Activated CD8-positive, alpha-beta T cell treated with anti-CD3 and anti-CD28 coated beads, Interleukin-2, amount 10 ng/mL, durations not matched to agents 7 days and 5 days (primary cell): ENCODE results near the gene SPOCD1. TPM values are rescaled to one million over a fixed set of nuclear protein-coding genes. Genes with fewer than 3 reads are reported as not detected.

Source experiments
- ATAC-seq: fragments of 150-1000 bp; cut with Tn5 transposase; one replicate; pipeline ENCODE4 v1.10.0; 2021; ENCODE audit warnings: moderate library complexity
- CTCF ChIA-PET: fragments of 350-600 bp; sonication (Branson Sonifier 250); formaldehyde crosslinking; loops from one replicate; lab custom pipeline; 2021; ENCODE audit warnings: antibody characterized with exemption; lab: Charles Lee
- POLR2A ChIA-PET: fragments of 350-600 bp; sonication (Branson Sonifier 250); formaldehyde crosslinking; loops from one replicate; lab custom pipeline; 2021; ENCODE audit warnings: antibody characterized with exemption; lab: Charles Lee
- DNase-seq: peaks from one replicate; pipeline ENCODE4 v3.0.0-alpha.2; 2020
- H3K27ac Mint-ChIP-seq: one replicate; pipeline ENCODE4 v1.8.0; 2021; ENCODE audit warnings: mild to moderate bottlenecking, mixed read lengths
- H3K27me3 Mint-ChIP-seq: one replicate; pipeline ENCODE4 v1.8.0; 2021; ENCODE audit warnings: low read depth, mixed read lengths
- H3K36me3 Mint-ChIP-seq: one replicate; pipeline ENCODE4 v1.8.0; 2021; ENCODE audit warnings: low read depth, mixed read lengths
- H3K4me1 Mint-ChIP-seq: one replicate; pipeline ENCODE4 v1.8.0; 2021; ENCODE audit warnings: low read depth, mixed read lengths
- H3K4me3 Mint-ChIP-seq: one replicate; pipeline ENCODE4 v1.8.0; 2021; ENCODE audit warnings: mild to moderate bottlenecking, mixed read lengths
- H3K9me3 Mint-ChIP-seq: one replicate; pipeline ENCODE4 v1.8.0; 2022; ENCODE audit warnings: mixed read lengths; ENCODE audit not compliant: insufficient read depth
- total RNA-seq, 2 experiments: library from RNA; stranded (reverse); gene quantifications; one replicate each; pipeline ENCODE4 v1.2.3, GENCODE V29; 2021

The SPOCD1 gene
- total RNA-seq, 2 experiments from 2014 or later, result not detected

- no peak for DNase-seq
- no peak overlapping the region for H3K4me3 Mint-ChIP-seq
- peaks cover 67% of the 10 kb centered on the region for H3K4me1 Mint-ChIP-seq
- no peaks in the 10 kb centered on the region for H3K9me3 Mint-ChIP-seq
- ChIA-PET POLR2A (no interaction called here), CTCF (interaction anchor here (1.3 kb wide), 1 partner anchor 117 kb away, joined by 3 read pairs; no protein-coding TSS in a partner anchor)
- H3K27ac Mint-ChIP-seq, result peak overlapping the region; percentile 78
- no peaks in the 10 kb centered on the region for H3K27me3 Mint-ChIP-seq
- peaks cover 9% of the 10 kb centered on the region for H3K36me3 Mint-ChIP-seq
- ATAC-seq, result no peak
Measured at GRCh38 chr1:31846484-31846883, 30.7 kb upstream of the SPOCD1 start.

DNA sequence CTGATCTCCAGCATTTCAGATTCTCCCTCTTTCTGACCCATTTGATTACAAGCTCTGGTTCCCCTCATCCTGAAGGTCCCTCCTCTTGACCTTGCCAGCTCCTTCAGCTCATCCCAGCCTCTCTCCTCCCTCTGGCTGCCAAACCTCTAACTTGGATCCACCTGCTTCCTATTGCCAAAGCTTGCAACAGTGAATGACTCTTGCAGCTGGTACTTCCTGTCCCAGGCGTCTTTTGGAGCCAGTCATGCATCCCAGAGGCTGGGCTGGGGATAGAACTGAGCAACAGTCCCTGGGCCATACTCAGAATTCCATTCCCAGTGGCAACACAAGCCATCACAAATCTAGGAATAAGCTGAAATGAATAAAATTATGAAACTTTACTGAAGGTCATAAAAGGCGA lies 27.7 kb upstream of the SPOCD1 start:
- no peak overlapping the region for H3K4me3 Mint-ChIP-seq
- H3K4me1 Mint-ChIP-seq, result peaks cover 45% of the 10 kb centered on the region
- no peaks in the 10 kb centered on the region for H3K27me3 Mint-ChIP-seq
- CTCF ChIA-PET, result interaction anchor here (0.9 to 1.4 kb wide), 4 partner anchors 26 to 220 kb away, joined by 3 to 5 read pairs (median 4); partner anchors contain the start of gene SPOCD1
- POLR2A ChIA-PET, result no interaction called here
- H3K27ac Mint-ChIP-seq, result no peak overlapping the region
- ATAC-seq (no peak), DNase-seq (no peak)
- no peaks in the 10 kb centered on the region for H3K9me3 Mint-ChIP-seq
- peaks cover 9% of the 10 kb centered on the region for H3K36me3 Mint-ChIP-seq

- ChIA-PET CTCF (interaction anchor here (1.1 kb wide), 1 partner anchor 13 kb away, joined by 3 read pairs; no protein-coding TSS in a partner anchor), POLR2A (interaction anchor here (0.9 kb wide), 1 partner anchor 9 kb away, joined by 3 read pairs; no protein-coding TSS in a partner anchor)
- peaks cover 2% of the 10 kb centered on the region for H3K36me3 Mint-ChIP-seq
Measured at GRCh38 chr1:31839662-31840343, 24.0 kb upstream of the SPOCD1 start.

DNA sequence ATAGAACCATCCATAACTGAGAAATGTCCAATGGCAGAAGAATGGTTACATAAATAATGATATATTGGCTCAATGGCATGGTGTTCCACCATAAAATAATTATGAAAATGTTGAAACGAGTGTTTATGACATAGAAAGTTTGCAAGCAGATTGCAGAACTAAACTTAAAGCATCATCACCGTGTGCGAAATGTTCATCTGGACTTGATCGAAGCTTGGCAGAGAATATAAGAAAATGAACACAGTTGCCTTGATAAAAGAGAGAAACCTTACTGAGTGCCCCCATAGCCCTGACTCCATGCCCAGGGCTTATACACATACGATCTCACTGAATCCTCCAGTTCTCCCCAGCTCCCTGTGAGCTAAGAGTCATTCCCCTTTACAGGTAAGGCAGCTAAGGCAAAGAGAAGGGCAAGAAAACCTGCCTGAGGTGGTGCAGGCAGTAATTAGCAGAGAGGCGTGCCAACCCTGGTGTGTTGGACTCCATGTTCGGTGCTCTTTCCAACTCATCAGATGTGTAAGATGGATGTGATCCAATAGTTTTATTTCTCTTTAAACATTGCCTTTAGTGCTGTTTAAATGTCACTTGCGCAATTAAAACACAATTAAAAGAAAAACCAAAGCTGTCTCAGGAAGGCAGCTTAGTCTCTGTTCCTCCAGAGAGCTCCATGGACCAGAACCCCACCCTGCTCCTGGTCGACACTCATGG lies 21.8 kb upstream of the SPOCD1 start:
- Mint-ChIP-seq H3K4me1 (peaks cover 22% of the 10 kb centered on the region), H3K27me3 (peaks cover 3% of the 10 kb centered on the region), H3K36me3 (peaks cover 2% of the 10 kb centered on the region), H3K9me3 (no peaks in the 10 kb centered on the region), H3K4me3 (no peak overlapping the region), H3K27ac (no peak overlapping the region)
- DNase-seq (no peak), ATAC-seq (no peak)
- ChIA-PET POLR2A (interaction anchor here (0.6 to 1.9 kb wide), 2 partner anchors 10 to 86 kb away, joined by 3 to 4 read pairs; no protein-coding TSS in a partner anchor), CTCF (interaction anchor here (1.1 to 4.4 kb wide), 4 partner anchors 8 to 126 kb away, joined by 3 to 17 read pairs (median 6); no protein-coding TSS in a partner anchor)

More at GRCh38 chr1:31839662-31840343, 24.0 kb upstream of the SPOCD1 start:
- ATAC-seq, result no peak
- H3K4me3 Mint-ChIP-seq, result no peak overlapping the region
- DNase-seq, result no peak
- peaks cover 3% of the 10 kb centered on the region for H3K27me3 Mint-ChIP-seq
- H3K27ac Mint-ChIP-seq, result no peak overlapping the region
- no peaks in the 10 kb centered on the region for H3K9me3 Mint-ChIP-seq
- H3K4me1 Mint-ChIP-seq, result peaks cover 32% of the 10 kb centered on the region

- DNase-seq (no peak), ATAC-seq (no peak)
- Mint-ChIP-seq H3K4me3 (no peak overlapping the region), H3K9me3 (no peaks in the 10 kb centered on the region), H3K36me3 (peaks cover 2% of the 10 kb centered on the region), H3K27me3 (peaks cover 3% of the 10 kb centered on the region), H3K27ac (no peak overlapping the region), H3K4me1 (peaks cover 22% of the 10 kb centered on the region)
- POLR2A ChIA-PET, result interaction anchor here (1.3 to 1.9 kb wide), 2 partner anchors 10 to 11 kb away, joined by 4 to 6 read pairs; no protein-coding TSS in a partner anchor
- CTCF ChIA-PET, result interaction anchor here (1.1 to 4.4 kb wide), 7 partner anchors 9 to 127 kb away, joined by 3 to 17 read pairs (median 5); partner anchors contain the start of genes PTP4A2 and SPOCD1
Measured at GRCh38 chr1:31836638-31837037, 20.8 kb upstream of the SPOCD1 start.

GRCh38 chr1:31835415-31835814 lies 19.6 kb upstream of the SPOCD1 start:
- no peak for ATAC-seq
- no peak overlapping the region for H3K27ac Mint-ChIP-seq

DNA sequence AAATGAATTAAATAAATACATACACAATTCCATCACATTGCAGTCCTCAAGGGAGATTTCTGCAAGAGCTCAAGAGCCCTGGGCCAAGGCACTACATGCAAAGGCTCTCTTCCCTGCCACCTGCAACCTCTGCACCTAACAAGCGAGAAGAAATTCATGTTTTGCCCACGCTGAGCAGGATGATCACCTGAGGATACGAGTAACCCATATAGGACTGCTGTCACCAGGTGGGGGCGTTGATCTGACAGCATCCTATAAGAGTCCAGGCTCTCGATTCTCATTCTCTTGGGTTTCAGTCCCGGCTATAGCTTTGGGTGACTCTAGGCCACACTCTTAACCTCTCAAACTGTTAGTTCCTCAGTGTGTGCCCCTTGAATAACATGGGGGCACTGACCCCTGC lies 18.7 kb upstream of the SPOCD1 start:
- no peak overlapping the region for H3K4me3 Mint-ChIP-seq
- peaks cover 2% of the 10 kb centered on the region for H3K36me3 Mint-ChIP-seq
- CTCF ChIA-PET, result interaction anchor here (0.6 to 4.4 kb wide), 4 partner anchors 79 to 129 kb away, joined by 3 to 17 read pairs (median 4); no protein-coding TSS in a partner anchor
- no peak for DNase-seq
- POLR2A ChIA-PET, result no interaction called here
- H3K4me1 Mint-ChIP-seq, result peaks cover 22% of the 10 kb centered on the region
- no peak overlapping the region for H3K27ac Mint-ChIP-seq
- ATAC-seq, result no peak
- H3K9me3 Mint-ChIP-seq, result no peaks in the 10 kb centered on the region
- peaks cover 3% of the 10 kb centered on the region for H3K27me3 Mint-ChIP-seq

More at GRCh38 chr1:31835415-31835814, 19.6 kb upstream of the SPOCD1 start:
- H3K4me1 Mint-ChIP-seq, result peaks cover 22% of the 10 kb centered on the region
- H3K27me3 Mint-ChIP-seq, result peaks cover 3% of the 10 kb centered on the region
- peaks cover 2% of the 10 kb centered on the region for H3K36me3 Mint-ChIP-seq
- H3K4me3 Mint-ChIP-seq, result no peak overlapping the region
- no peak for DNase-seq
- H3K9me3 Mint-ChIP-seq, result no peaks in the 10 kb centered on the region
- POLR2A ChIA-PET, result interaction anchor here (1.9 kb wide), 1 partner anchor 13 kb away, joined by 4 read pairs; no protein-coding TSS in a partner anchor
- CTCF ChIA-PET, result interaction anchor here (0.5 to 4.4 kb wide), 7 partner anchors 10 to 273 kb away, joined by 3 to 17 read pairs (median 3); partner anchors contain the start of genes KPNA6 and SPOCD1

GRCh38 chr1:31831397-31832378 lies 15.9 kb upstream of the SPOCD1 start:
- CTCF ChIA-PET, result interaction anchor here (1.3 kb wide), 1 partner anchor 171 kb away, joined by 3 read pairs; no protein-coding TSS in a partner anchor
- no peaks in the 10 kb centered on the region for H3K27me3 Mint-ChIP-seq
- POLR2A ChIA-PET, result interaction anchor here (0.6 to 0.7 kb wide), 2 partner anchors 72 to 1445 kb away, joined by 3 to 4 read pairs; no protein-coding TSS in a partner anchor
- ATAC-seq (no peak), DNase-seq (no peak)
- H3K4me1 Mint-ChIP-seq, result peaks cover 32% of the 10 kb centered on the region
- H3K9me3 Mint-ChIP-seq, result no peaks in the 10 kb centered on the region
- H3K36me3 Mint-ChIP-seq, result peaks cover 2% of the 10 kb centered on the region
- H3K4me3 Mint-ChIP-seq, result no peak overlapping the region
- H3K27ac Mint-ChIP-seq, result no peak overlapping the region

DNA sequence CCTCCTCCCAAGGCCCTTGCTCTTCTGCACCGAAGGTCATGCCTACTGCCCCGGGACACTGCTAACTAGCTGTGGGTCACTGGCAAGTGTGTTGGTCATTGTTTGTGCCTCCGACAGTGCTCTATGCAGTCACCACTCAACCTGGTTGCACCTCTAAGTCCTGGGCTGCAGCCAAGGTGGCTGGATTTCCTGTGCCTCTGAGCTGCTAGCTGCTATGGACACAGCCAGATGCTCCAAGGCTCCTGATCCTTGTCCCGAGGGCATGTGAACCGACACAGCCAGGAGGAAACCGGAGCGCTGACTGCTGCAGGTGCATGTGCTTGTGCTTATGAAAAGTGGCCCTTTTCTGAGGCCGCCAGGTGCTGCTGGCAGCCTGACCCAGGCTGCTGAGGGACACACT lies 14.7 kb upstream of the SPOCD1 start:
- ATAC-seq (no peak), DNase-seq (no peak)
- Mint-ChIP-seq H3K27ac (no peak overlapping the region), H3K4me1 (peaks cover 34% of the 10 kb centered on the region), H3K4me3 (no peak overlapping the region), H3K9me3 (no peaks in the 10 kb centered on the region), H3K36me3 (no peaks in the 10 kb centered on the region), H3K27me3 (no peaks in the 10 kb centered on the region)
- CTCF ChIA-PET, result interaction anchor here (1.1 kb wide), 1 partner anchor 12 kb away, joined by 3 read pairs; no protein-coding TSS in a partner anchor
- POLR2A ChIA-PET, result interaction anchor here (1.1 kb wide), 1 partner anchor 113 kb away, joined by 3 read pairs; no protein-coding TSS in a partner anchor

- CTCF ChIA-PET, result interaction anchor here (1.1 kb wide), 1 partner anchor 12 kb away, joined by 3 read pairs; no protein-coding TSS in a partner anchor
- no peaks in the 10 kb centered on the region for H3K27me3 Mint-ChIP-seq
- POLR2A ChIA-PET, result interaction anchor here (1.1 kb wide), 1 partner anchor 114 kb away, joined by 3 read pairs; no protein-coding TSS in a partner anchor
- no peak for DNase-seq
- no peaks in the 10 kb centered on the region for H3K9me3 Mint-ChIP-seq
- no peak for ATAC-seq
- no peak overlapping the region for H3K27ac Mint-ChIP-seq
- no peaks in the 10 kb centered on the region for H3K36me3 Mint-ChIP-seq
- no peak overlapping the region for H3K4me3 Mint-ChIP-seq
- H3K4me1 Mint-ChIP-seq, result peaks cover 34% of the 10 kb centered on the region
Measured at GRCh38 chr1:31830065-31830464, 14.2 kb upstream of the SPOCD1 start.
